A375 (cell line): ENCODE measurements around the gene PDPK1. TPM values are rescaled to one million over a fixed set of nuclear protein-coding genes. Genes with fewer than 3 reads are reported as not detected.

Experiments
- small RNA-seq: library from RNA; depleted of rRNA; stranded (forward); fragments of <200 nt; gene quantifications from one replicate; pipeline ENCODE3, GENCODE V24; 2014
- total RNA-seq: library from RNA; depleted of rRNA; stranded (reverse); fragments of >200 nt; shearing (Covaris generic); gene quantifications from 2 replicates; pipeline ENCODE4 v1.2.3, GENCODE V29; 2014; rRNA removed

Gene PDPK1
- total RNA-seq: 11.7 and 14.0 TPM in 2 replicates

DNA sequence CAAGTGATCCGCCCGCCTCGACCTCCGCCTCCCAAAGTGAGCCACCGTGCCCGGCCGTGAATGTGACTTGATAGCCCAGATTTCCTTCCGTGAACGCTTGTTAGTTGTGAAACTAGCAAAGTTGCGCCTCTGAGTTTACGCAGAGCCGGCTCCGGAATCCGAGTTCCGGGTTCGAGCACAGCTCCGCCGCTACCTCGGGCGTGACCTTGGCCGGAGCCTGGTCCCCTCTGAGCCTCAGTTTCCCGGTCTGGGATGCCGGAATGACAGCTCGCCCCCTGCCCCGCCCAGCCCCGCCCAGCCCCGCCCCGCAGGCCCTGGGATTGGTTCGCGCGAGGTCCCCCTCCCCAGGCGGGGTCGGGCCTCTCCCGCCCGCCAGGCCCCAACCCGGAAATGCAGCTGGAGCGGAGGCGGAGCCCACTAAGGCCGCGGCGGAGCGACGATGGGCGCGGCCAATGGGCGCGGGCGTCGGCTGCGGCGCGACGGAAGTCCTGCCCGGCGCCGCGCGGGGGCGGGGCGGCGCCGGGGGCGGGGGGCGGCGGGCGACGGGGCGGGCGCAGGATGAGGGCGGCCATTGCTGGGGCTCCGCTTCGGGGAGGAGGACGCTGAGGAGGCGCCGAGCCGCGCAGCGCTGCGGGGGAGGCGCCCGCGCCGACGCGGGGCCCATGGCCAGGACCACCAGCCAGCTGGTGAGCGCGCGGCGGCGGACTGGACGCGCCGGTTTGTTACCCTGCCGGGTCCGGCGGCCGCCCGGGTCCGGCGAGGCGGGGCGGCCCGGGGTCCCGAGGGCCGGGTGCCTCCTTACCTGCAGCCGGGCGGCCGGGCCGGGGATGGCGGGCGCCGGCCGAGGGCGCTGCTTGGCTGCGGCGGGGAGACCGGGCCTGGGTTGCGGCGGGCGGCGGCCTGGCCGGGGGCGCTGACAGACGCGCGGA, at the start of gene PDPK1:
Gene PDPK1, plus strand, starts transcription at position 571 of the 929 bp plus-strand sequence. Its CDS starts 92 bp downstream, at position 663.

DNA sequence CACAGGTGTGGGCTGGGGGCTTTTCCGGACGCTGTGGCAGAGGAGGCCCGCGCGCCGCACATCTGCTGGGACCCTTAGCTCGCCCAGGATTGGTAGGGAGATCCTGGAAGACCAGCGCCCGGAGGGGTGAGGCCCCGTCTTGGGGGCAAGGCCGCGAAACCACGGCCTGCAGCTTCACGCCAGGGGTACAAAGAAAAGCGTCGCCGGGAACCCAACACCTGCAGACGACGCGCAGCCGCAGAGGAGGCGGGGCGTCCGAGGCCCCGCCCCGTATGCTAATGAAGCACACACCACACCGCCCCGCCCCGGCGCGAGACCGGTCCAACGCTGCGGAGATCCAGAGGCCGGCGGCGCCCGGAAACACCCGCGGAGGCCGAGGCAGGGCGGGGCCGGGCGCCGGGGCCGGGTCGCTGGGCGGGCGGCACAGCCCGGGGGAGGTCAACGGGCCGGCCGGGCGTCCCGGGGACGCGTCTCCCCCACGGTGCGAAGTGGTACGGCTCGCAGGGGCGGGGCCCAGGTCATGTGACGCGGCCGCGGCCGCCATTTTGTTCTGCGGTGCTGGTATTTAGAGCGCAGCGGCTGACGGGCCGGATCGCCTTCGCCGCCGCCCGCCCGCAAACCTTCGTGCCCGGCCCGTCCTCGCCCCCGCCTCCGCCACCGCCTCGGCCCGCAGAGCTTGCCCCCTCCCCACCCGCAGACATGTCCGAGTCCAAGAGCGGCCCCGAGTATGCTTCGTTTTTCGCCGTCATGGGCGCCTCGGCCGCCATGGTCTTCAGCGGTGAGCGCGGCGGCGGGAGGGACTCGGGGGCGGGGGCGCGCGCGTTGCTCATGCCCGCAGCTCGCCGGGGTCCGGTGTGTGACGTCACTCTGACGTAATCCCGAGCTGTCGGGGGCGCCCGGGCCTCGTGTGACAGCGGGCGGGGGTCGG, 24.2 kb upstream of the PDPK1 start, which contains the start of gene ATP6V0C:
Gene ATP6V0C, plus strand, starts transcription at position 548 of the 928 bp plus-strand sequence. Its CDS starts 152 bp downstream, at position 700.

DNA sequence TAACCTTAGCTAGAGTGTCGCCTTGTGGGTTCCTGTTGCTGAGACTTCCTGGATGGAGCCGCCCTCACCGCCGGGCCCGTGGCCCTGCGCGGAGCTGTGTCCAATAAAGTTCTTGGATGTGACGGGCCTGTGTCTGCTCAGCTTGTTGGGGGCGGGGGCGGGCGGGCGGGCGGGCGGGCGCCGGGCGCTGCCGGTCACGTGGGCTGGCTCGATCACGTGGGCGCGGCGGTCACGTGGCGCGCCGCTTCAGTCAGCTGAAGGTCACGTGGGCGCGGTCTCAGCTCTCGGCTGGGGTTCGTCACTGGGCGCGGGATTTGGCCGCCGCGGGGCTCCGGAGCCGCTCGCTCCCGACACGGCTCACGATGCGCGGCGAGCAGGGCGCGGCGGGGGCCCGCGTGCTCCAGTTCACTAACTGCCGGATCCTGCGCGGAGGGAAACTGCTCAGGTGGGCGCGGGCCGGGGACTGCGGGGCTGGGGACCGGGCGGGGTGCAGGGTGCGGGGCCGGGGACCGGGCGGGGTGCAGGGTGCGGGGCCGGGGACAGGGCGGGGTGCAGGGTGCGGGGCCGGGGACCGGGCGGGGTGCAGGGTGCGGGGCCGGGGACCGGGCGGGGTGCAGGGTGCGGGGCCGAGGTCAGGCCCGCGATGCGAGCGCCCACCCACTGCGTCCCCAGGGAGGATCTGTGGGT, 17.6 kb upstream of the PDPK1 start, which contains the start of gene AMDHD2:
Gene AMDHD2, plus strand, starts transcription at position 275 of the 687 bp plus-strand sequence. Its CDS starts 88 bp downstream, at position 363.

DNA sequence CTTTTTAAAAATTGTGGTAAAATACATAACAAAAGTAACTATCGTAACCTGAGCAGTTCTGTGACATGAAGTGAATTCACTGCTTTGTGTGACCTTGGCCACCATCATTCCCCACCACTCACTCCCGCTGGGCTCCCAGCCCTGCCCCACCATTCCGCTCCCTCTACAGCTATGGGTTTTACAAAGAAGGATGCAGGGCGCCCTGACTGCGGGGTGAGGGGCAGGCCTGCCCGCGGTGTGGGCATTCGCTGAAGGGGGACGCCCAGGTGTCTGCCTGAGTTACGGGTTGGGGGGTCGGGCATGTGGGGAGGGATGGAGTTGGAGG, 6.5 kb upstream of the PDPK1 start, which contains the start of gene CEMP1:
Gene CEMP1, minus strand, starts transcription at position 38 of the 325 bp plus-strand sequence. CDS start 335 bp downstream, outside the sequence.

Small RNA genes within 50 kb of the gene (small RNA-seq; reads per million reads assigned to genes)
- not detected for gene AC093525.1
- gene MIR3178: not detected

Other genes starting within 250 kb of the PDPK1 start
- gene ABCA3, start 197.3 kb upstream of the PDPK1 start, total RNA-seq: 0.40 and 0.60 TPM in 2 replicates
- 39.2 and 42.2 TPM in 2 replicates for gene CCNF, start 108.6 kb upstream of the PDPK1 start, total RNA-seq
- gene TEDC2, start 77.9 kb upstream of the PDPK1 start, total RNA-seq: 33.7 and 40.7 TPM in 2 replicates
- 0.37 and 0.64 TPM in 2 replicates for gene NTN3, start 66.7 kb upstream of the PDPK1 start, total RNA-seq
- gene TBC1D24, start 62.9 kb upstream of the PDPK1 start, total RNA-seq: 12.4 and 13.9 TPM in 2 replicates
- gene ATP6V0C, start 24.1 kb upstream of the PDPK1 start, total RNA-seq: 28.7 and 48.4 TPM in 2 replicates
- 47.6 and 52.2 TPM in 2 replicates for gene AMDHD2, start 17.6 kb upstream of the PDPK1 start, total RNA-seq
- gene CEMP1, start 6.6 kb upstream of the PDPK1 start, total RNA-seq: 0.45 TPM in 1 of 2 replicates, not detected in the other
- gene KCTD5, start 144.5 kb downstream of the PDPK1 start, total RNA-seq: 37.5 and 40.6 TPM in 2 replicates
- gene PRSS27, start 182.2 kb downstream of the PDPK1 start, total RNA-seq: 0.64 and 1.5 TPM in 2 replicates
- gene SRRM2, start 214.6 kb downstream of the PDPK1 start, total RNA-seq: 99.8 and 114 TPM in 2 replicates
- gene ELOB, start 239.3 kb downstream of the PDPK1 start, total RNA-seq: 281 and 333 TPM in 2 replicates
- gene PRSS33, start 249.5 kb downstream of the PDPK1 start, total RNA-seq: 12.7 and 14.9 TPM in 2 replicates